Tibial nerve (tissue), 4 donors: ENCODE measurements around the gene ADCY4. TPM values are rescaled to one million over a fixed set of nuclear protein-coding genes. Genes with fewer than 3 reads are reported as not detected.

Experiments used
- DNase-seq, 2 donors: peaks; one replicate each; pipeline ENCODE4 v3.0.0-alpha.2; 2019; ENCODE audit warnings: low spot score in 2 of 2
- H3K27ac ChIP-seq, 4 donors: fragments of 200-600 bp; sonication (generic) in 3 of 4; one replicate each; pipeline ENCODE4 v1.5.1; 2017 to 2019; ENCODE audit warnings: mild to moderate bottlenecking in 1 of 4
- H3K27me3 ChIP-seq, 2 donors: fragments of 200-600 bp; sonication (generic) in 1 of 2; one replicate each; pipeline versions ENCODE4 v1.5.1 to v1.6.0; 2017 to 2019
- H3K36me3 ChIP-seq, 3 donors: fragments of 200-600 bp; sonication (generic); one replicate each; pipeline ENCODE4 v1.5.1; 2018 to 2019
- H3K4me1 ChIP-seq, 4 donors: fragments of 200-600 bp; sonication (generic) in 3 of 4; one replicate each; pipeline ENCODE4 v1.5.1; 2017 to 2019
- H3K4me3 ChIP-seq, 4 donors: fragments of 200-600 bp; sonication (generic) in 3 of 4; one replicate each; pipeline ENCODE4 v1.5.1; 2017 to 2019; ENCODE audit warnings: mild to moderate bottlenecking in 1 of 4, moderate library complexity in 1 of 4
- H3K9me3 ChIP-seq, 4 donors: fragments of 200-600 bp; sonication (generic) in 3 of 4; one replicate each; pipeline ENCODE4 v1.5.1; 2017 to 2019
- EP300 ChIP-seq, 2 donors: sonication (generic); formaldehyde crosslinking; IDR thresholded peaks; one replicate each; pipeline ENCODE4 v1.6.1; 2017; ENCODE audit warnings: antibody characterized with exemption in 2 of 2, mild to moderate bottlenecking in 1 of 2
- POLR2A ChIP-seq, 2 donors: fragments of 450-650 bp; IDR thresholded peaks; one replicate each; pipeline ENCODE4 v1.6.1; 2017; ENCODE audit warnings: antibody characterized with exemption in 2 of 2, mild to moderate bottlenecking in 2 of 2, moderate library complexity in 2 of 2
- WGBS, 2 donors: methylation state at CpG; one replicate each; pipeline ENCODE4 v1.1.5; 2018; 5-methylcytosine and 5-hydroxymethylcytosine counted together
- total RNA-seq, 4 donors: library from RNA; depleted of rRNA; stranded (reverse); fragments of >200 nt; gene quantifications; one replicate each; pipeline ENCODE4 v1.1.0, GENCODE V29; 2016
- TF ChIP-seq, protein P1 (sequence below), 5 experiments: fragments of 200-600 bp in 3 of 5; fragments of 450-650 bp in 2 of 5; sonication (generic) in 3 of 5; IDR thresholded peaks; one replicate each; pipeline ENCODE4 v1.5.1; 2016 to 2019; ENCODE audit warnings: antibody characterized with exemption in 5 of 5, mild to moderate bottlenecking in 3 of 5, moderate library complexity in 2 of 5

The ADCY4 gene
- total RNA-seq, 4 donors from 2014 or later: 32.0 to 68.1 (median 53.2) TPM

DNA sequence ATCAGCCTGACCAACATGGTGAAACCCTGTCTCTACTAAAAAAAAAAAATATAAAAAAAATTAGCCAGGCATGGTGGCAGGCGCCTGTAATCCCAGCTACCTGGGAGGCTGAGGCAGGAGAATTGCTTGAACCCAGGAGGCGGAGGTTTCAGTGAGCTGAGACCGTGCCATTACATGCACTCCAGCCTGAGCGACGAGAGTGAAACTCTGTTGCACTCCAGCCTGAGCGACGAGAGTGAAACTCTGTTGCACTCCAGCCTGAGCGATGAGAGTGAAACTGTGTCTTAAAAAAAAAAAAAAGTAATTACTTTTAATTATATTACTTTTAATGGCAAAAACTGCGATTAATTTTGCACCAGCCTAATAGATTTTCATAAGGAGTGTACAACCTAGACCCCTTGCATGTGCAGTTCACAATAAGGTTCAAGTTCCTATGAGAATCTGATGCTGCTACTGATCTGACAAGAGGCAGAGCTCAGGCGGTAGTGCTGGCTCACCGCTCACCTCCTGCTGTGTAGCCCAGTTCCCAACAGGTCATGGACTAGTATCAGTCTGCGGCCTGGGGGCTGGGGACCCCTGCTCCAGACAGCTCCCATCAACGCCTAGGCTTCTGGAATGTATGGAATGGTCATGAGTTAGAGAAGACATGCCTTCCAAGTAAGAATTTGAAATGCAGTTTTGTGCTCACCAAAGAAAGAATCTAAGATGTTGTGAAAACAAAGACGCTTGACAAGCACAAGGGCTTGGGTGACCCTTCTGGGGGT, 13.5 kb downstream of the ADCY4 start:
- 76 to 77% methylated on average over 14 of the region's 14 CpGs for WGBS, 2 donors
- no peak overlapping the region for H3K27ac ChIP-seq
- H3K27me3 ChIP-seq: peaks cover 0 to 26% of the 10 kb centered on the region in 2 donors
- H3K9me3 ChIP-seq: no peaks in the 10 kb centered on the region
- H3K36me3 ChIP-seq: no peaks in the 10 kb centered on the region
- DNase-seq: no peak
- H3K4me1 ChIP-seq: peaks cover 0 to 11% (median 3%) of the 10 kb centered on the region in 4 donors
- no peak overlapping the region for H3K4me3 ChIP-seq
- TF ChIP-seq POLR2A (IDR thresholded peaks at IDR 0.05): no peak
- TF ChIP-seq EP300 (IDR thresholded peaks at IDR 0.05): no peak

DNA sequence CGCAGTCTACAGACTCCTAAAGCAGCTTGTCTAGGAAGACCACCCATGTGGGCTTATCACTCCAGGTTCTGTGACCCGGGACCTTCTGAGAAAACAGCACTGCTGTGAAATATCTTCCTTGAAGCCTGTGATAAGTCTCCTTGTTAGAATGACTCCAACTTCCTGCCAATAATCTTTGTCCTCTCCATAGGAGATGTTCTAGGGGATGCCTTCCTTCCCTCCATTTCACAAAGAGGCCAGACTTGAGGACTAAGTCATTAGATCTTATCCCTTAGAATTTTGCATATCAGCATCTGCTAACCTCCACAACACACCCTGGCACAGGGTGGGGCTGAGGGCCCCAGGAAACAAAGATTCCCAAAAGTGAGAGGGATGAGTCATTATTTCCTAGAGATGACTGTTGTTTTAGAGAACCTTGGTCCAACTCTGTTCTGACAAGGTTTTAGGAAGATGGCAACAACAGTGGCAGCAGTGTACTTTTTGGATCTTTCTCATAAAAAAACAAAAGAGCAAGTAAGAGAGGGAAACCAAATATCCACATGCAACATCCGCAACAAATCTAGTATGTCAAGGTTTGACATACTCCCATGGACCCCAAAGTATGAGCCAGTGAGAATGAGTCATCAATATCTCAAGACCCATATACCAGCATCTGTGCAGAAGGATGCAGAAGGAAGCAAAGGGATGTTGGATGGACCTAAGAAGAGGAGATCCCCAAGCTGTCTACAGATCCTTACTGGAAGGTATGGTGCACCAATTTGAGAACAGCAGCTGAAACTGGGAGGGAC, 17.5 kb downstream of the ADCY4 start:
- Histone ChIP-seq H3K9me3 (no peaks in the 10 kb centered on the region), H3K27me3 (peaks cover 0 to 33% of the 10 kb centered on the region in 2 donors), H3K4me1 (peaks cover 0 to 43% (median 18%) of the 10 kb centered on the region in 4 donors), H3K36me3 (no peaks in the 10 kb centered on the region), H3K4me3 (no peak overlapping the region), H3K27ac (no peak overlapping the region)
- WGBS, 2 donors: 79 to 86% methylated on average over 3 of the region's 3 CpGs
- DNase-seq: no peak
- no peak for TF ChIP-seq EP300 (IDR thresholded peaks at IDR 0.05)
- no peak for TF ChIP-seq POLR2A (IDR thresholded peaks at IDR 0.05)
- TF ChIP-seq, protein P1, sequence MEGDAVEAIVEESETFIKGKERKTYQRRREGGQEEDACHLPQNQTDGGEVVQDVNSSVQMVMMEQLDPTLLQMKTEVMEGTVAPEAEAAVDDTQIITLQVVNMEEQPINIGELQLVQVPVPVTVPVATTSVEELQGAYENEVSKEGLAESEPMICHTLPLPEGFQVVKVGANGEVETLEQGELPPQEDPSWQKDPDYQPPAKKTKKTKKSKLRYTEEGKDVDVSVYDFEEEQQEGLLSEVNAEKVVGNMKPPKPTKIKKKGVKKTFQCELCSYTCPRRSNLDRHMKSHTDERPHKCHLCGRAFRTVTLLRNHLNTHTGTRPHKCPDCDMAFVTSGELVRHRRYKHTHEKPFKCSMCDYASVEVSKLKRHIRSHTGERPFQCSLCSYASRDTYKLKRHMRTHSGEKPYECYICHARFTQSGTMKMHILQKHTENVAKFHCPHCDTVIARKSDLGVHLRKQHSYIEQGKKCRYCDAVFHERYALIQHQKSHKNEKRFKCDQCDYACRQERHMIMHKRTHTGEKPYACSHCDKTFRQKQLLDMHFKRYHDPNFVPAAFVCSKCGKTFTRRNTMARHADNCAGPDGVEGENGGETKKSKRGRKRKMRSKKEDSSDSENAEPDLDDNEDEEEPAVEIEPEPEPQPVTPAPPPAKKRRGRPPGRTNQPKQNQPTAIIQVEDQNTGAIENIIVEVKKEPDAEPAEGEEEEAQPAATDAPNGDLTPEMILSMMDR (IDR thresholded peaks at IDR 0.05): no peak

DNA sequence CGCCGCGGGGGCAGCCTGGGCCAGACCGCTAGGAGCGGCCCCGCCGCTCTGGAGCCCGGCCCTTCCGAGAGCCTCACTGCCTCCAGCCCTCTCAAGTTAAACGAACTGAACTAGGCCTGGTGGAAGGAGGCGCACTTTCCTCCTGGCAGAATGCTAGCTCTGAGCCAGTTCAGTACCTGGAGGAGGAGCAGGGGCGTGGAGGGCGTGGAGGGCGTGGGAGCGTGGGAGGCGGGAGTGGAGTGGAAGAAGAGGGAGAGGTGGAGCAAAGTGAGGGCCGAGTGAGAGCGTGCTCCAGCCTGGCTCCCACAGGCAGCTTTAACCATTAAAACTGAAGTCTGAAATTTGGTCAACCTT, 18.3 kb downstream of the ADCY4 start:
- peak overlapping the region in 1 of 4 donors; percentile 47 for H3K27ac ChIP-seq
- TF ChIP-seq EP300 (IDR thresholded peaks at IDR 0.05) (no peak), POLR2A (IDR thresholded peaks at IDR 0.05) (no peak)
- TF ChIP-seq, protein P1 (IDR thresholded peaks at IDR 0.05): no peak
- no peak overlapping the region for H3K4me3 ChIP-seq

DNA sequence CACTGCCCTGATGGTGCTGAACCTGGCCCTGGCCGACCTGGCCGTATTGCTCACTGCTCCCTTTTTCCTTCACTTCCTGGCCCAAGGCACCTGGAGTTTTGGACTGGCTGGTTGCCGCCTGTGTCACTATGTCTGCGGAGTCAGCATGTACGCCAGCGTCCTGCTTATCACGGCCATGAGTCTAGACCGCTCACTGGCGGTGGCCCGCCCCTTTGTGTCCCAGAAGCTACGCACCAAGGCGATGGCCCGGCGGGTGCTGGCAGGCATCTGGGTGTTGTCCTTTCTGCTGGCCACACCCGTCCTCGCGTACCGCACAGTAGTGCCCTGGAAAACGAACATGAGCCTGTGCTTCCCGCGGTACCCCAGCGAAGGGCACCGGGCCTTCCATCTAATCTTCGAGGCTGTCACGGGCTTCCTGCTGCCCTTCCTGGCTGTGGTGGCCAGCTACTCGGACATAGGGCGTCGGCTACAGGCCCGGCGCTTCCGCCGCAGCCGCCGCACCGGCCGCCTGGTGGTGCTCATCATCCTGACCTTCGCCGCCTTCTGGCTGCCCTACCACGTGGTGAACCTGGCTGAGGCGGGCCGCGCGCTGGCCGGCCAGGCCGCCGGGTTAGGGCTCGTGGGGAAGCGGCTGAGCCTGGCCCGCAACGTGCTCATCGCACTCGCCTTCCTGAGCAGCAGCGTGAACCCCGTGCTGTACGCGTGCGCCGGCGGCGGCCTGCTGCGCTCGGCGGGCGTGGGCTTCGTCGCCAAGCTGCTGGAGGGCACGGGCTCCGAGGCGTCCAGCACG, 18.9 kb downstream of the ADCY4 start:
- Histone ChIP-seq H3K27me3 (peaks cover 0 to 27% of the 10 kb centered on the region in 2 donors), H3K27ac (peak overlapping the region in 1 of 4 donors; percentile 47)

More for the DNA sequence above, 18.3 kb downstream of the ADCY4 start:
- Histone ChIP-seq H3K4me1 (peaks cover 0 to 51% (median 19%) of the 10 kb centered on the region in 4 donors), H3K27me3 (peaks cover 0 to 27% of the 10 kb centered on the region in 2 donors), H3K9me3 (no peaks in the 10 kb centered on the region), H3K36me3 (no peaks in the 10 kb centered on the region)
- 50 to 55% methylated on average over 13 to 18 of the region's 18 CpGs for WGBS, 2 donors
- no peak for DNase-seq

More for the DNA sequence above, 18.9 kb downstream of the ADCY4 start:
- TF ChIP-seq, protein P1 (IDR thresholded peaks at IDR 0.05): peak in 3 of 5 experiments; percentile 6 to 44 (median 23)
- TF ChIP-seq POLR2A (IDR thresholded peaks at IDR 0.05) (no peak), EP300 (IDR thresholded peaks at IDR 0.05) (no peak)
- no peak for DNase-seq
- no peak overlapping the region for H3K4me3 ChIP-seq
- H3K36me3 ChIP-seq: no peaks in the 10 kb centered on the region
- no peaks in the 10 kb centered on the region for H3K9me3 ChIP-seq
- 48 to 58% methylated on average over 41 to 63 of the region's 70 CpGs for WGBS, 2 donors
- H3K4me1 ChIP-seq: peaks cover 0 to 57% (median 22%) of the 10 kb centered on the region in 4 donors
